Kidney (tissue), 14 donors: ENCODE data around the gene TCF4. TPM values are rescaled to one million over a fixed set of nuclear protein-coding genes. Genes with fewer than 3 reads are reported as not detected.

ENCODE experiments used
- DNase-seq, 5 donors: peaks; one replicate each; pipeline ENCODE4 v3.0.0-alpha.2; 2013 to 2020
- FAIRE-seq: peaks from 2 replicates; lab custom pipeline; 2012; peaks lifted over from hg19 to GRCh38; lab: Jason Lieb, UNC
- H3K27ac ChIP-seq, 2 donors: one replicate each; pipeline ENCODE4 v1.7.0; 2013; ENCODE audit warnings: low read depth in 2 of 2, low read length in 2 of 2, inconsistent platforms in 1 of 2
- H3K27me3 ChIP-seq: one replicate; pipeline ENCODE4 v1.7.1; 2013; ENCODE audit warnings: low read length, inconsistent platforms; ENCODE audit not compliant: control insufficient read depth, insufficient read depth
- H3K36me3 ChIP-seq, 3 donors: one replicate each; pipeline versions ENCODE4 v1.7.0 to v1.7.1; 2013; ENCODE audit warnings: low read length in 3 of 3, control low read depth in 1 of 3, inconsistent platforms in 1 of 3; ENCODE audit not compliant: insufficient read depth in 3 of 3, control insufficient read depth in 2 of 3
- H3K4me1 ChIP-seq, 3 donors: one replicate each; pipeline versions ENCODE4 v1.7.0 to v1.7.1; 2013; ENCODE audit warnings: low read length in 3 of 3, inconsistent platforms in 1 of 3, low read depth in 1 of 3; ENCODE audit not compliant: control insufficient read depth in 2 of 3, insufficient read depth in 2 of 3
- H3K4me3 ChIP-seq, 3 donors: one replicate each; pipeline versions ENCODE4 v1.7.0 to v1.8.1; 2013; ENCODE audit warnings: low read length in 3 of 3, control low read depth in 1 of 3, inconsistent platforms in 1 of 3
- H3K9ac ChIP-seq, 3 donors: one replicate each; pipeline versions ENCODE4 v1.7.0 to v1.7.1; 2013; ENCODE audit warnings: low read length in 3 of 3, control low read depth in 1 of 3, inconsistent platforms in 1 of 3
- H3K9me3 ChIP-seq, 3 donors: one replicate each; pipeline versions ENCODE4 v1.7.0 to v1.7.1; 2013; ENCODE audit warnings: low read length in 3 of 3, control low read depth in 1 of 3, inconsistent platforms in 1 of 3; ENCODE audit not compliant: control insufficient read depth in 2 of 3, insufficient read depth in 1 of 3
- intact Hi-C: fragments of 100-400 bp; cut with DNase I; formaldehyde crosslinking; loops from one replicate; pipeline ENCODE4 v1.11.1; 2022
- polyA plus RNA-seq: library from polyadenylated mRNA; stranded (reverse); fragments of 350-450 nt; fragmentation: Illumina TruSeq; extraction: RNeasy Lipid Tissue Mini Kit (QIAGEN cat#74804); gene quantifications from one replicate; pipeline ENCODE4 v1.2.3, GENCODE V29; 2014; ENCODE audit warnings: low read depth, low replicate concordance; ENCODE audit not compliant: insufficient read depth
- total RNA-seq: library from RNA; stranded (reverse); fragmentation: NEBNext Ultra II Directional; extraction: Animal tissue kit (Norgen Biotek cat#: 25700); gene quantifications from one replicate; pipeline ENCODE4 v1.2.1, GENCODE V29; 2021
- TF ChIP-seq, protein P1 (sequence below): IDR thresholded peaks from 3 replicates; pipeline ENCODE4 v1.5.1; 2012; ENCODE audit warnings: mild to moderate bottlenecking, moderate library complexity, borderline replicate concordance; ENCODE audit not compliant: insufficient read depth; ENCODE audit errors: extremely low read depth
- donor health status: control.
- donor health status: control.
- donor health status: control.
- donor health status: control.
- donor health status: control.
- donor health status: DM: yes; HTN: yes; CAD: no.
- donor health status: Normal renal cell carcinoma (clear cell type).

Gene TCF4
- total and polyA plus RNA-seq, 2 donors from 2014 or later = 4.4 to 60.3 TPM

DNA sequence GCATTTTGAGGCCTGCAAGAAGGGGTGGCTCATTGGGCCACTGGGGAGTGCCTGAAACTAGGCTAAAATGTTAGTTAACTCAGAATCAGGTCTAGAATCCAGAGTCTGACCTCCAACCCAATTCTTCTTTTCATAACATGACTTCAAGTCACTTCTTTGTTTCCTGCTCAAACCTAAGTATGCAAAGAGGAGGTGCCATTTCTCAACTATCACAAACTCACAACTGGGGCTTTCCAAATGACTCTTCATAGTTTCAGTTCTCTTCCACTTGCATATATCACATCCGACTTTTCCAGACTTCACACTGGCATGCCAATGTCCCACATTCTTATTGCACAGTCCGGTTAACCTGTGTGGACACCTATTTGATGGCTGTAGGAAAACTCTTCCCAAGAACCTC is 211.6 kb downstream of the TCF4 start:
- H3K4me1 ChIP-seq = no peaks in the 10 kb centered on the region
- FAIRE-seq (no peak), DNase-seq (no peak)
- no peaks in the 10 kb centered on the region for H3K36me3 ChIP-seq
- intact Hi-C loops = no loop called here
- no peak overlapping the region for H3K27ac ChIP-seq
- TF ChIP-seq, protein P1, sequence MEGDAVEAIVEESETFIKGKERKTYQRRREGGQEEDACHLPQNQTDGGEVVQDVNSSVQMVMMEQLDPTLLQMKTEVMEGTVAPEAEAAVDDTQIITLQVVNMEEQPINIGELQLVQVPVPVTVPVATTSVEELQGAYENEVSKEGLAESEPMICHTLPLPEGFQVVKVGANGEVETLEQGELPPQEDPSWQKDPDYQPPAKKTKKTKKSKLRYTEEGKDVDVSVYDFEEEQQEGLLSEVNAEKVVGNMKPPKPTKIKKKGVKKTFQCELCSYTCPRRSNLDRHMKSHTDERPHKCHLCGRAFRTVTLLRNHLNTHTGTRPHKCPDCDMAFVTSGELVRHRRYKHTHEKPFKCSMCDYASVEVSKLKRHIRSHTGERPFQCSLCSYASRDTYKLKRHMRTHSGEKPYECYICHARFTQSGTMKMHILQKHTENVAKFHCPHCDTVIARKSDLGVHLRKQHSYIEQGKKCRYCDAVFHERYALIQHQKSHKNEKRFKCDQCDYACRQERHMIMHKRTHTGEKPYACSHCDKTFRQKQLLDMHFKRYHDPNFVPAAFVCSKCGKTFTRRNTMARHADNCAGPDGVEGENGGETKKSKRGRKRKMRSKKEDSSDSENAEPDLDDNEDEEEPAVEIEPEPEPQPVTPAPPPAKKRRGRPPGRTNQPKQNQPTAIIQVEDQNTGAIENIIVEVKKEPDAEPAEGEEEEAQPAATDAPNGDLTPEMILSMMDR = no peak
- no peak overlapping the region for H3K9ac ChIP-seq
- no peak overlapping the region for H3K4me3 ChIP-seq
- H3K27me3 ChIP-seq = no peaks in the 10 kb centered on the region
- no peaks in the 10 kb centered on the region for H3K9me3 ChIP-seq

DNA sequence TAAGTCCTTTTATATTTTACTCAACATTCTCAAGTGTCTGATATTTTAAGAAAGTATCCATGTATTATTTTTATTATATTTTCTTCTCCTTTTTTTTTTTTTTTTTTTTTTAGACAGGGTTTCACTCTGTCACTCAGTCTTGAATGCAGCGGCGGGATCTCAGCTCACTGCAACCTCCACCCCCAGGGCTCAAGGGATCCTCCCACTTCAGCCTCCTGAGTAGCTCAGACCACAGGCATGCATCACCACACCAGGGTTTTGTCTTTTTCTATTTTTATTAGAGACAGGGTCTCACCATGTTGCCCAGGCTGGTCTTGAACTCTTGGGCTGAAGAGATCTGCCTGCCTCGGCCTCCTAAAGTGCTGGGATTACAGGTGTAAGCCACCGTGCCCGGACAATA is 212.1 kb downstream of the TCF4 start:
- Histone ChIP-seq H3K27me3 (no peaks in the 10 kb centered on the region), H3K9ac (no peak overlapping the region), H3K27ac (no peak overlapping the region), H3K9me3 (no peaks in the 10 kb centered on the region), H3K4me1 (no peaks in the 10 kb centered on the region), H3K36me3 (no peaks in the 10 kb centered on the region), H3K4me3 (no peak overlapping the region)
- intact Hi-C loops = no loop called here
- TF ChIP-seq, protein P1 = no peak
- no peak for DNase-seq
- FAIRE-seq = no peak

DNA sequence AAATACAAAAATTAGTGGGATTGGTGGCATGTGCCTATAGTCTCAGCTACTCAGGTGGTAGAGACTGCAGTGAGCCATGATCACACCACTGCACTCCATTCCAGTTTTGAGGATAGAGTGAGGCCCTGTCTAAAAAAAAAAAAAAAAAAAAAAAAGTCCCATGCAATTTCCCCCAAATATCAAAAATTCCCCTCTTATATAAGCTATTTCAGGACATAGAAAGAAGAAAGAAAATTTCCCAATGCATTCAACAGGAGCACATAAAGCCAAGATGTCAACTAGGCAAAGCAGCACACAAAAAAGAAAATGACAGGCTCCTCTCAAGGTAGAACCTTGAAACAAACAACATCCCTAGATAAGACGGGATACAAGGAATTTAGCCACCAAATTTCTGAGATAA is 213.3 kb downstream of the TCF4 start:
- no peaks in the 10 kb centered on the region for H3K9me3 ChIP-seq
- H3K9ac ChIP-seq = no peak overlapping the region
- H3K27me3 ChIP-seq = no peaks in the 10 kb centered on the region
- intact Hi-C loops = no loop called here
- DNase-seq = no peak
- FAIRE-seq = no peak
- H3K4me3 ChIP-seq = no peak overlapping the region
- H3K36me3 ChIP-seq = no peaks in the 10 kb centered on the region
- TF ChIP-seq, protein P1 = no peak
- H3K4me1 ChIP-seq = no peaks in the 10 kb centered on the region
- H3K27ac ChIP-seq = no peak overlapping the region

- FAIRE-seq = no peak
- no peak overlapping the region for H3K9ac ChIP-seq
- no peak overlapping the region for H3K4me3 ChIP-seq
- H3K27me3 ChIP-seq = no peaks in the 10 kb centered on the region
- H3K4me1 ChIP-seq = no peaks in the 10 kb centered on the region
- H3K36me3 ChIP-seq = no peaks in the 10 kb centered on the region
- DNase-seq = no peak
- TF ChIP-seq, protein P1 = no peak
- no peaks in the 10 kb centered on the region for H3K9me3 ChIP-seq
- no peak overlapping the region for H3K27ac ChIP-seq
- intact Hi-C loops = no loop called here
Observed at GRCh38 chr18:55372209-55372608, 215.8 kb downstream of the TCF4 start.
